Keratinocyte (primary cell): ENCODE data around the gene ANXA4. TPM values are rescaled to one million over a fixed set of nuclear protein-coding genes. Genes with fewer than 3 reads are reported as not detected.

Experiments used
- DNase-seq: peaks from one replicate; pipeline ENCODE4 v3.0.0-alpha.2; 2011; ENCODE audit warnings: low read depth, missing footprints, low spot score
- FAIRE-seq: peaks from 2 replicates; lab custom pipeline; 2011; peaks lifted over from hg19 to GRCh38; lab: Jason Lieb, UNC
- H2AFZ ChIP-seq: 2 replicates; pipeline ENCODE4 v1.6.0; 2012; ENCODE audit warnings: low read length, control low read depth, inconsistent platforms; ENCODE audit not compliant: control insufficient read depth
- H3K27ac ChIP-seq: 2 replicates; pipeline ENCODE4 v1.5.1; 2011; ENCODE audit warnings: low read length; ENCODE audit not compliant: control insufficient read depth, insufficient read depth
- H3K27me3 ChIP-seq: 3 replicates; pipeline ENCODE4 v1.6.0; 2011; ENCODE audit warnings: low read length; ENCODE audit not compliant: control insufficient read depth, insufficient read depth; ENCODE audit errors: extremely low read depth
- H3K36me3 ChIP-seq, 2 experiments: 2 replicates in 1 of 2; 3 replicates in 1 of 2; pipeline ENCODE4 v1.5.1; 2011; ENCODE audit warnings: low read length in 2 of 2, mild to moderate bottlenecking in 1 of 2; ENCODE audit not compliant: control insufficient read depth in 2 of 2, insufficient read depth in 2 of 2; ENCODE audit errors: extremely low read depth in 1 of 2
- H3K4me1 ChIP-seq: 3 replicates; pipeline ENCODE4 v1.5.1; 2011; ENCODE audit warnings: low read length; ENCODE audit not compliant: control insufficient read depth, insufficient read depth; ENCODE audit errors: extremely low read depth
- H3K4me2 ChIP-seq: 3 replicates; pipeline ENCODE4 v1.6.0; 2011; ENCODE audit warnings: low read depth, low read length; ENCODE audit not compliant: control insufficient read depth, insufficient read depth; ENCODE audit errors: extremely low read depth
- H3K4me3 ChIP-seq, 3 experiments: fragments of 200-600 bp in 1 of 3; sonication (generic) in 1 of 3; 2 replicates in 2 of 3; 3 replicates in 1 of 3; pipeline ENCODE4 v1.5.1; 2011 to 2016; ENCODE audit warnings: low read length in 3 of 3, mild to moderate bottlenecking in 3 of 3, control low read depth in 2 of 3, inconsistent platforms in 1 of 3, low read depth in 1 of 3, mixed read lengths in 1 of 3, mixed run types in 1 of 3, moderate library complexity in 1 of 3; ENCODE audit not compliant: control insufficient read depth in 2 of 3, insufficient read depth in 2 of 3; ENCODE audit errors: extremely low read depth in 1 of 3
- H3K79me2 ChIP-seq: 2 replicates; pipeline ENCODE4 v1.6.0; 2012; ENCODE audit warnings: low read length; ENCODE audit not compliant: control insufficient read depth, insufficient read depth
- H3K9ac ChIP-seq: 3 replicates; pipeline ENCODE4 v1.6.0; 2011; ENCODE audit warnings: low read length; ENCODE audit not compliant: control insufficient read depth, insufficient read depth; ENCODE audit errors: extremely low read depth
- H3K9me1 ChIP-seq: 3 replicates; pipeline ENCODE4 v1.6.0; 2011; ENCODE audit warnings: low read length; ENCODE audit not compliant: control insufficient read depth, insufficient read depth; ENCODE audit errors: extremely low read depth
- H3K9me3 ChIP-seq: 2 replicates; pipeline ENCODE4 v1.5.1; 2012; ENCODE audit warnings: low read depth, low read length; ENCODE audit not compliant: control insufficient read depth
- H4K20me1 ChIP-seq: 3 replicates; pipeline ENCODE4 v1.6.0; 2011; ENCODE audit warnings: low read length; ENCODE audit not compliant: control insufficient read depth, insufficient read depth; ENCODE audit errors: extremely low read depth
- EZH2 ChIP-seq: IDR thresholded peaks from one replicate; pipeline ENCODE4 v1.6.1; 2012; ENCODE audit warnings: inconsistent platforms, mild to moderate bottlenecking, low read length, moderate library complexity
- dilution Hi-C: fragments of 300-500 bp; cut with MboI; formaldehyde crosslinking; loops from one replicate; pipeline ENCODE4 v1.7.0; 2020; ENCODE audit warnings: low sequenced_read_pairs; ENCODE audit not compliant: extremely low pct_ligation_motif_present
- polyA plus RNA-seq, 5 experiments: library from polyadenylated mRNA; depleted of rRNA in 3 of 5; stranded (reverse) in 3 of 5; stranded (forward) in 1 of 5; unstranded in 1 of 5; fragments of >200 nt; gene quantifications; 1 replicate in 1 of 5; 2 replicates in 3 of 5; 3 replicates in 1 of 5; pipeline versions ENCODE4 v1.2.1 to v1.2.3, GENCODE V29; 2011 to 2012; ENCODE audit warnings: missing spikeins in 2 of 5, low read depth in 1 of 5, low replicate concordance in 1 of 5
- TF ChIP-seq, protein P1 (sequence below), 3 experiments: IDR thresholded peaks in 1 of 3; conservative IDR thresholded peaks in 1 of 3; optimal IDR thresholded peaks in 1 of 3; 2 replicates in 2 of 3; 3 replicates in 1 of 3; pipeline versions ENCODE3 to v1.5.1; 2011; ENCODE audit warnings: low read length in 3 of 3, mild to moderate bottlenecking in 3 of 3, moderate library complexity in 2 of 3, control low read depth in 1 of 3, inconsistent platforms in 1 of 3; ENCODE audit not compliant: insufficient read depth in 2 of 3; ENCODE audit errors: extremely low read depth in 1 of 3

Gene ANXA4
- polyA plus RNA-seq, 1 donor (not counting 4 experiments of a cell fraction or from before 2014, with no cell fraction given) = 209 TPM

DNA sequence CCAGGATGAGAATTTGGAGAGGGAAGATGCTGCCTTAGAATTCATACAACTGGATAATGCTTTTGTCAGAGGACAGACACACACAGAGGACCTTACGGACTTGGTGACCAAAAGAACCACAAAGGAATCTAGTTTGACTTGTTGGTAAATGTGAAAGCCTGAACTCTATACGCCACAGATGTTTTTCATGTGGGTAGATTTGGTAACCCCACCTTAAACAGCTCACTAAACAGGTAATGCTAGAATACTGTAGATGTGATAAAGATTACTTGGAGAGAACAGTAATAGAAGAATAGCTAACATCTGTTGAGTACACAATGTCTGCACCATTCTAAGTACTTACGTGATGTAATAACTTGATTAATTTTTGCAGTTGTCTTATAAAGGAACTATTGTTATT is 24.1 kb downstream of the ANXA4 start:
- H4K20me1 ChIP-seq = no peaks in the 10 kb centered on the region
- no peaks in the 10 kb centered on the region for H3K9me1 ChIP-seq
- no peaks in the 10 kb centered on the region for H3K9me3 ChIP-seq
- H3K9ac ChIP-seq = no peak overlapping the region
- peaks cover 33% of the 10 kb centered on the region for H3K4me1 ChIP-seq
- peaks cover 0 to 3% of the 10 kb centered on the region in 2 experiments for H3K36me3 ChIP-seq
- TF ChIP-seq, protein P1, sequence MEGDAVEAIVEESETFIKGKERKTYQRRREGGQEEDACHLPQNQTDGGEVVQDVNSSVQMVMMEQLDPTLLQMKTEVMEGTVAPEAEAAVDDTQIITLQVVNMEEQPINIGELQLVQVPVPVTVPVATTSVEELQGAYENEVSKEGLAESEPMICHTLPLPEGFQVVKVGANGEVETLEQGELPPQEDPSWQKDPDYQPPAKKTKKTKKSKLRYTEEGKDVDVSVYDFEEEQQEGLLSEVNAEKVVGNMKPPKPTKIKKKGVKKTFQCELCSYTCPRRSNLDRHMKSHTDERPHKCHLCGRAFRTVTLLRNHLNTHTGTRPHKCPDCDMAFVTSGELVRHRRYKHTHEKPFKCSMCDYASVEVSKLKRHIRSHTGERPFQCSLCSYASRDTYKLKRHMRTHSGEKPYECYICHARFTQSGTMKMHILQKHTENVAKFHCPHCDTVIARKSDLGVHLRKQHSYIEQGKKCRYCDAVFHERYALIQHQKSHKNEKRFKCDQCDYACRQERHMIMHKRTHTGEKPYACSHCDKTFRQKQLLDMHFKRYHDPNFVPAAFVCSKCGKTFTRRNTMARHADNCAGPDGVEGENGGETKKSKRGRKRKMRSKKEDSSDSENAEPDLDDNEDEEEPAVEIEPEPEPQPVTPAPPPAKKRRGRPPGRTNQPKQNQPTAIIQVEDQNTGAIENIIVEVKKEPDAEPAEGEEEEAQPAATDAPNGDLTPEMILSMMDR (optimal IDR thresholded peaks at IDR 0.05 in 1 of 3, IDR thresholded peaks at IDR 0.05 in 1 of 3, conservative IDR thresholded peaks at IDR 0.05 in 1 of 3; ENCODE audit: extremely low read depth in 1 of 3, insufficient read depth in 2 of 3, low read length in 3 of 3) = no peak
- no peak for TF ChIP-seq EZH2
- FAIRE-seq (no peak), DNase-seq (no peak)
- no peak overlapping the region for H3K4me2 ChIP-seq
- no peak overlapping the region for H3K27ac ChIP-seq
- peaks cover 32% of the 10 kb centered on the region for H3K79me2 ChIP-seq
- no peak overlapping the region for H3K4me3 ChIP-seq
- dilution Hi-C loops = no loop called here
- no peaks in the 10 kb centered on the region for H3K27me3 ChIP-seq
- H2AFZ ChIP-seq = no peak overlapping the region

DNA sequence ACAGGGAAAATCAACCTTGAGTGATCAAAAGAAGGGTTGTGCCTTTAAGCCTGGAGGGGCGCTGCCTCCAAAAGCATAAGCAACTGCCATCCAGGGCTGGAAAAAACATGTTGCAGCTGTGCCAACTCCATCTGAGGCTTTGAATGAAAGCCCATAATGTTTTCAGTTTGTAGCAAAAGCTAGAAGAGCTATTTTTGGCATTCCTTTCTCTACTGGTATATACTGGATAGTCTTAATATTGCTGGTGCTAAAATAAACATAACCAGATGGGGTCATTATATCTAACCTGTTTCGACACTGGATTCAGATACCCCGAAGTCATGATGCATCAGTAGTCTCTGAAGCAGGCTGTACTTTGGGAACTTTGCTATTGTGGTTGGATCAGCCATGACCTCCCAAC is 25.1 kb downstream of the ANXA4 start:
- no peaks in the 10 kb centered on the region for H3K9me1 ChIP-seq
- DNase-seq (no peak), FAIRE-seq (no peak)
- peaks cover 36% of the 10 kb centered on the region for H3K79me2 ChIP-seq
- no peak overlapping the region for H3K4me3 ChIP-seq
- H3K9me3 ChIP-seq = no peaks in the 10 kb centered on the region
- peaks cover 0 to 1% of the 10 kb centered on the region in 2 experiments for H3K36me3 ChIP-seq
- H2AFZ ChIP-seq = no peak overlapping the region
- no peak overlapping the region for H3K27ac ChIP-seq
- dilution Hi-C loops = no loop called here
- H3K9ac ChIP-seq = no peak overlapping the region
- H3K4me1 ChIP-seq = peaks cover 33% of the 10 kb centered on the region
- TF ChIP-seq, protein P1 (optimal IDR thresholded peaks at IDR 0.05 in 1 of 3, IDR thresholded peaks at IDR 0.05 in 1 of 3, conservative IDR thresholded peaks at IDR 0.05 in 1 of 3; ENCODE audit: extremely low read depth in 1 of 3, insufficient read depth in 2 of 3, low read length in 3 of 3) = no peak
- TF ChIP-seq EZH2 = no peak
- no peaks in the 10 kb centered on the region for H4K20me1 ChIP-seq
- no peaks in the 10 kb centered on the region for H3K27me3 ChIP-seq
- H3K4me2 ChIP-seq = no peak overlapping the region
